Activated CD8-positive, alpha-beta memory T cell treated with anti-CD3 and anti-CD28 coated beads, Interleukin-2, amount 50 U/mL, for 1 hour (primary cell): ENCODE data around the gene AP5S1.
"Not testable (repeated sequence)": the region's sequence is repeated elsewhere in the genome, so short reads cannot be mapped to it uniquely, and the experiment has no call there.

Source experiments
- DNase-seq: peaks from one replicate; pipeline ENCODE4 v3.0.0-alpha.2; 2020; ENCODE audit errors: extremely low read depth

AP5S1 gene

GRCh38 chr20:3789201-3789600, 31.1 kb upstream of the AP5S1 start:
- not testable (repeated sequence) for DNase-seq

GRCh38 chr20:3794168-3794567, 26.2 kb upstream of the AP5S1 start:
- DNase-seq = not testable (repeated sequence)

- DNase-seq = no peak
These were observed 25.5 kb upstream of the AP5S1 start for GRCh38 chr20:3794701-3795420.

DNA sequence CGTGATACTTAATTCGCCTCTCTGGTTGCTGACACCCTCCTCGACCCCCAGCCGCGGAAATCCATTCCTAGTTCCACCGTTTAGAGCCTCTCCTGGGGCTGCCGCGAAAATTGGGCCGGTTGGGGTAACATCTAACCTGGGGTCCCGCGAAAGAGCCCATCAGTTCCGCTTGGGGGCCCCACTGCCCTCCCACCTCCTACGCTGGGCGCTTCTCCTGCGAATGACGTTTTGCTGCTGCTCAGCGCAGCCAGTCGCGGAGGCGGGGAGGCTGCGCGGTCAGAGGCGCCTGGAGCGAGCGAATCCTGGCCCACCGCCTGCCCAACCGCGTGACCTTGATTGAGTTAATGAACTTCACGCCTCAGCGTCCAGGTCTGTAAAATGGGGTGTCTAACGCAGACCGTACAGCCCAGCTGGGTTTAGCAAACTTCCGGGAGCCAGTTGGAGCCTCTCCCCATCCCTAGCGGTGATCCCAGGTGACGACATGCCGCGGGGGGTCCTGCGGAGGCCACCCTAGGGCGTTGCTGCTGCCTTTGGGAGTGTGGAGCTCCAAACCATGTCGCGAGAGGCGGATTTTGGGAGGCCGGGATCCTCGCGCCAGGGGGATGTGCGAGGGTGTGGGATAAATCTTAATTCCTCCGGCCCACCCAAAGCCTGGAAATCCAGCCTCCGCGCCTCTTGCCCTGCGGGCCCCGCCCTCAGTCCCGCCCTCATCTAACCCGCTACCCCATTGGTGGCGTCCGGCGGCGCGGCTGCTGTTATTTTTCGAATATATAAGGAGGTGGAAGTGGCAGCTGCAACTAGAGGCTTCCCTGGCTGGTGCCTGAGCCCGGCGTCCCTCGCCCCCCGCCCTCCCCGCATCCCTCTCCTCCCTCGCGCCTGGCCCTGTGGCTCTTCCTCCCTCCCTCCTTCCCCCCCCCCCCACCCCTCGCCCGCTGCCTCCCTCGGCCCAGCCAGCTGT, 24.6 kb upstream of the AP5S1 start, which contains the start of gene CDC25B:
TSS of gene CDC25B (plus strand) at position 800 of the 958 bp plus-strand sequence. CDS start 222 bp downstream, outside the sequence.
- peak; percentile 74 for DNase-seq

DNA sequence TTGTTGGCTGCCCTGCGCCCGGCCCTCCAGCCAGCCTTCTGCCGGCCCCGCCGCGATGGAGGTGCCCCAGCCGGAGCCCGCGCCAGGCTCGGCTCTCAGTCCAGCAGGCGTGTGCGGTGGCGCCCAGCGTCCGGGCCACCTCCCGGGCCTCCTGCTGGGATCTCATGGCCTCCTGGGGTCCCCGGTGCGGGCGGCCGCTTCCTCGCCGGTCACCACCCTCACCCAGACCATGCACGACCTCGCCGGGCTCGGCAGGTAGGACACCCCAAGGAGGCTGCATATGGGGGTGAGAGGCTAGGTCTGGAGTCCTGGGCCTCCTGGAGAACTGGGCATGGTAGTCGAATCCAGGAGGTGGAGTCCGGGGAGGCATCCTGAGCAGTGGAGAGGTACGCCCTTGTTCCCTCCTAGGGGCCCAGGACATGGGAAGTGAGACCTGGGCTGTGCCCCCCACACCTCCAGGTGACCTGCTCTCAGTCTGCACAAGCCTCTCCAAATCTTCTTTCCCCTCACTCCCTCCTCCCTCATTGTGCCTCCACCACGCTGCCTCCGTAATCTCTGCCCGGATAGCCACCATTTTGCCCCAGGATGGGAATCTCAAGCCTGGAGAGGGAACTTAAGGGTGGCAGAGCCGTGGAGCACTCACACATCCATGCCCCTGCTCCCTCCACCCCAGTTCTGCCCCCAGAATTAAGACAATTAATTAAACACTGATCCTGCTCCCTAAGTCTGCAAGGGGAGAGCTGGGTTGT, 23.7 kb upstream of the AP5S1 start:
- DNase-seq = no peak

GRCh38 chr20:3797226-3797545, 23.2 kb upstream of the AP5S1 start:
- DNase-seq = no peak

DNA sequence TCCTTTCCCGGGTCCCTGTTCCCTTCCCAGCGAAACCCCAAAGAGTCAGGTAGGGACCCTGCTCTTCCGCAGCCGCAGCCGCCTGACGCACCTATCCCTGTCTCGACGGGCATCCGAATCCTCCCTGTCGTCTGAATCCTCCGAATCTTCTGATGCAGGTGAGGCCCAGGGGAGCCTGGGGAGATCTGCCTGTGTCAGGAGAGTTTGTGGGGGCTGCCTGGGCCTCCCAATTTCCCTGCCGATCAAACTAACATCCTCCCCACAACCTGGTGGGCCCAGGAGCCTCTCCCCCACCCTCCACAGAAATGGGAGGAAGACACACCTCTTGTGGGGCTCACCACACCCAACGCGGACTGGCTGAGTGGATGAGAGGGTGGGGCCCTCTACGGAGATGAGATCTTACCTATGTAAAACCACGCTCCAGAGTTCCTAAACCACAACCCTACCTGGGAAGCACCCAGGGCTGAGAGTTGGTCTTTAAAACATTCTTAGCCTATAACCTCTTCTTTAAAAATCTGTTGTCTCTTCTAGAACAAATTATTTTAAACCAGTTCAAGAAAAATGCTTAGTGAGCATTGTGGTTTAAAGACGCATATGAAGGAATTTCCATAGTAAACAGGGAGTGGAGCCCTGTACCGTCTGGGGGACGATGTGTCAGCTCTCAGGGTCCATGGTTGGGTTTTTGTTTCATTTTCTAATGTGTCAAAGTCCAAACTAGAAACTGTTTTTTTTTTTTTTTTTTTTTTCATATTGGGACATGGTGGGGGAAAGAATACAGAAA, 22.6 kb upstream of the AP5S1 start:
- no peak for DNase-seq

- DNase-seq = no peak
These were observed 22.0 kb upstream of the AP5S1 start for GRCh38 chr20:3798373-3798768.

DNA sequence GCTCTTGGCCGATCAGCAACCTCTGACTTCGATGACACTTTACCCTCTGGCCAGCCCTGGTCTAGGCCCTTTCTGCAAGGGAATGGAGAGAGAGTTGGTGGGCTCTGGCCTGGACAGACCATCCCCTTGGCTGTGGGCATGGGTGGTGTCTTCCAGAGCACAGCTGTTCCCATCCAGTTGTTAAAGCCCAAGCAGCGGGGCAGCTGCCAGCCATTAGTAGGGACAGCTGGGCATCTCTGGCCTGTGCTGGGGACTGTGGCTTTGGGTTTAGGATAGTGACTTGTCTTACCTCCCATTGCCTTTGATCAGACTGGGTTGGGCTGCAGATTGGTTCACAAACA, 21.5 kb upstream of the AP5S1 start:
- no peak for DNase-seq

GRCh38 chr20:3800256-3800877, 20.0 kb upstream of the AP5S1 start:
- no peak for DNase-seq

DNA sequence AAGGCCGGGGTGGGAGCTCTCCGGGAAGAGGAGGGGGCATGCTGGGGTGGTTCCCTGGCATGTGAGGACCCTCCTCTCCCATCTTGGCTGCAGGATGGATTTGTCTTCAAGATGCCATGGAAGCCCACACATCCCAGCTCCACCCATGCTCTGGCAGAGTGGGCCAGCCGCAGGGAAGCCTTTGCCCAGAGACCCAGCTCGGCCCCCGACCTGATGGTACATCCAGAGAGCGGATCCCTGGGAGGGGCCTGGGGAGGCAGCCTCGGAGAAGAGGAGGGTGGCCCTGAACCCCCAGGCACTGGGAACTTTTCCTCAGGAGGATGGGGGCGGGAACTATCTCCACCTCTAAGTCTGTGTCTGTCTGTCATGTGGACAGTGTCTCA, 19.5 kb upstream of the AP5S1 start:
- no peak for DNase-seq

DNA sequence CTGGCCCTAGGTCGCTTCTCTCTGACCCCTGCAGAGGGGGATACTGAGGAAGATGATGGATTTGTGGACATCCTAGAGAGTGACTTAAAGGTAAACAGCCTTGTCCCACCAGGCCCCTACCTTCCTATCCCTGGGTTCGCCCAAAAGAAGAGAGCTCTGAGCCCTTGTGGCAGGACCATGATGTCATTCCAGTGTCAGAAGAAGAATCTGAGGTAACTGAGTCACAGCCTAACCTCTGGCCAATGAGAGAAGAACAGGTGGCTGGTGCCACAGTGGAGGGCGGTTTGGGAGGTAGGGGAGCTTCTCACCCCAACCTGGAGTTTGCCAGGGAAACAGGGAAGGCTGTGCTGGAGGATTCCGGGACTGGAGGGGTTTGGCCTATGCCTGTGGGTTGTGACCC, 19.0 kb upstream of the AP5S1 start:
- DNase-seq = no peak

DNA sequence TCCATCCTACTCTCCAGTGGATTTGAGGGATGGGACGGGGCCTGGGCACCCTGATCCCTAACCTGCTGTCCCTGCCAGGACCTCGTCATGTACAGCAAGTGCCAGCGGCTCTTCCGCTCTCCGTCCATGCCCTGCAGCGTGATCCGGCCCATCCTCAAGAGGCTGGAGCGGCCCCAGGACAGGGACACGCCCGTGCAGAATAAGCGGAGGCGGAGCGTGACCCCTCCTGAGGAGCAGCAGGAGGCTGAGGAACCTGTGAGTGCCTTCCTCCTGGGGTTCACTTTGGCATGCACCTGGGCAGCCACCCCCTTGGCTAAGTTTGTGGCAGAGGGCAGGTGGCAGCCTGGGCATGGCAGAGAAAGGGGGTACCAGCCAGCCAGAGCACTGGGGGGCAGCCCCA, 18.5 kb upstream of the AP5S1 start:
- DNase-seq = no peak

DNA sequence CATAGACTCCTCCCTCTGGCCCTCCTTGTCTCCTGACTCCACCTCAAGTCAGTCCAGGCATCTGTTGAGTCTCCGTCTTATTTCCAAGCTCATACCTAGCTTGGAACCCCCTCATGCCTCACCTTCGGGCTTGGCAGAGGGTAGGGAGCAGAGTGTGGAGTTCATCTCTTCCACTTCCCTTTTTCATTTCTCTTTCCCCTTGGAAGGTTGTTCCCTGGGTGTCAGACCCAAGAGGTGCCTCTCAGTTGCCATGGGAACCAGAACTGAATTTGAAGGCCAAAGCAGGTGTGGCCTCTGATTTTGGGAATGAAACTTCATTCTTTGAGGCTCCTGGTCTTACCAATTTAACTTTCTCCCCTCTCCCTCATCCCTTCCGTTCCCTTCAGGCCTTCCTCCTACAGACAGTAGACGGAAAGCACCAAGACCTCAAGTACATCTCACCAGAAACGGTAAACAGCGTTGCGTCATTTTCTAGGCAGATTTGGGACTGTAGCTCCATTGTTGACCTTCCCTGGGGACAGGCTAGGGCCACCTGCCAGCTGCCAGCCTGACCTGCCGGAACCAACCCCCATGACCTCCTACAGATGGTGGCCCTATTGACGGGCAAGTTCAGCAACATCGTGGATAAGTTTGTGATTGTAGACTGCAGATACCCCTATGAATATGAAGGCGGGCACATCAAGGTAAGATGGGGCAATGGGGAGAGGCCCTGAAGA, 17.7 kb upstream of the AP5S1 start:
- no peak for DNase-seq

GRCh38 chr20:3803289-3803688, 17.1 kb upstream of the AP5S1 start:
- no peak for DNase-seq

GRCh38 chr20:3803854-3804253, 16.5 kb upstream of the AP5S1 start:
- DNase-seq = no peak

- no peak for DNase-seq
These were observed 16.0 kb upstream of the AP5S1 start for GRCh38 chr20:3804254-3804751.

DNA sequence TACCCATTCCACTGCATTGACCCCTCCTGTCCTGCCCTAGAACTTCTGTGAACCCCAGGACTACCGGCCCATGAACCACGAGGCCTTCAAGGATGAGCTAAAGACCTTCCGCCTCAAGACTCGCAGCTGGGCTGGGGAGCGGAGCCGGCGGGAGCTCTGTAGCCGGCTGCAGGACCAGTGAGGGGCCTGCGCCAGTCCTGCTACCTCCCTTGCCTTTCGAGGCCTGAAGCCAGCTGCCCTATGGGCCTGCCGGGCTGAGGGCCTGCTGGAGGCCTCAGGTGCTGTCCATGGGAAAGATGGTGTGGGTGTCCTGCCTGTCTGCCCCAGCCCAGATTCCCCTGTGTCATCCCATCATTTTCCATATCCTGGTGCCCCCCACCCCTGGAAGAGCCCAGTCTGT, 15.6 kb upstream of the AP5S1 start:
- no peak for DNase-seq

DNA sequence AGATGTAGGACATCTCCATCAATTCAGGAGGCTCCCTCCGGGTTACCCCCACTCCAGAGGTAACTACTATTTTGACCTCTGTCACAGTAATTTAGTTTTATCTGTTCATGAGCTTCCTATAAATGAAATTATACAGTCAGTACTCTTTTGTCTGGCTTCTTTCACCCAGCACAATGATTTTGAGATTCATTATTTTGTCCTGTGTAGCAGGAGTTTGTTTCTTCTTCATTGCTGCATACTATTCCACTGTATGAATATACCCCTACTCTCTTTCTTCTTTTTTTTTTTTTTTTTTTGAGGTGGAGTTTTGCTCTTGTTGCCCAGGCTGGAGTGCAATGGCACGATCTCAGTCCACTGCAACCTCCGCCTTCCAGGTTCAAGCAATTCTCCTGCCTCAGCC, 11.8 kb upstream of the AP5S1 start:
- no peak for DNase-seq
